LNCaP clone FGC (cell line): ENCODE results near the gene QRSL1.
"Not testable (repeated sequence)": the region's sequence is repeated elsewhere in the genome, so short reads cannot be mapped to it uniquely, and the experiment has no call there.

Source experiments
- DNase-seq: peaks from one replicate; pipeline ENCODE4 v3.0.0-alpha.2; 2011; ENCODE audit warnings: low read depth
- H3K4me3 ChIP-seq: 2 replicates; pipeline ENCODE4 v1.5.1; 2011; ENCODE audit warnings: mild to moderate bottlenecking, low read depth, low read length, control low read depth
- TF ChIP-seq, protein P1 (sequence below): IDR thresholded peaks from 2 replicates; pipeline ENCODE4 v1.5.1; 2012; ENCODE audit warnings: mild to moderate bottlenecking; ENCODE audit not compliant: control insufficient read depth, insufficient read depth; ENCODE audit errors: extremely low read depth

Gene QRSL1

DNA sequence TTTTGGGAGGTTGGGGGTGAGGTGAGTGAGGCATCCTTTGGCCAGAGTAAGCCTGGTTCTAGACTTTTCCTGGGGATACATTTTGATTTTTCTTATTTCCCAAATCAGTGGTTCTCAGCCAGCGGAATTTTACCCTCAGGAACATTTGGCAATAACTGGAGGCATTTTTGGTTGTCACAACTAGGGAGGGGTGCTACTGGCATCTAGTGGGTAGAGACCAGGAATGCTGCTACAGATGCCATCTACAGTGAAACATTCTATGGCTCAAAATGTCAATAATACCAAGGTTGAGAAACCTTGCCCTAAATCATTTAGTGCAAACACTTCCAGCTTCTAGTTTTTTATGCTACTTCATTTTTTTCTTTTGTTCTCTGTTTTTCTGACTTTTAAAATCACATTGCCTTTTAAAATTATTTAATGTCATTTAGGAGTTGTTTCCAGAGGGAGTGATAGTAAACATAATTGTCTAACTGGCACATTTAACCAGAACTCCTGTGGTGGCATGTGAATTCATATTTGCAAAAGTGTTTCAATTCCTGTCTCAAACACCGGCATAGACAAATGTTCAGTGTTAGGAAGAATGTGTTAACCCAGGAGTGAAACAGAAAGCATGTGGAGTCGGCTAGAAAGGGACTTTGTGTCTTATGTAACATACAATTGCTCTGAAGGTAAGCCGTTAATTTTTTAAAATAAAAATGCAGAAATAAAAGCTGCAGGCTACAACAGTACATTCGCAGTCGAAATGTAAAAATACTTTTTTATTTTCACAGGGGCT, 59.0 kb downstream of the QRSL1 start:
- TF ChIP-seq, protein P1, sequence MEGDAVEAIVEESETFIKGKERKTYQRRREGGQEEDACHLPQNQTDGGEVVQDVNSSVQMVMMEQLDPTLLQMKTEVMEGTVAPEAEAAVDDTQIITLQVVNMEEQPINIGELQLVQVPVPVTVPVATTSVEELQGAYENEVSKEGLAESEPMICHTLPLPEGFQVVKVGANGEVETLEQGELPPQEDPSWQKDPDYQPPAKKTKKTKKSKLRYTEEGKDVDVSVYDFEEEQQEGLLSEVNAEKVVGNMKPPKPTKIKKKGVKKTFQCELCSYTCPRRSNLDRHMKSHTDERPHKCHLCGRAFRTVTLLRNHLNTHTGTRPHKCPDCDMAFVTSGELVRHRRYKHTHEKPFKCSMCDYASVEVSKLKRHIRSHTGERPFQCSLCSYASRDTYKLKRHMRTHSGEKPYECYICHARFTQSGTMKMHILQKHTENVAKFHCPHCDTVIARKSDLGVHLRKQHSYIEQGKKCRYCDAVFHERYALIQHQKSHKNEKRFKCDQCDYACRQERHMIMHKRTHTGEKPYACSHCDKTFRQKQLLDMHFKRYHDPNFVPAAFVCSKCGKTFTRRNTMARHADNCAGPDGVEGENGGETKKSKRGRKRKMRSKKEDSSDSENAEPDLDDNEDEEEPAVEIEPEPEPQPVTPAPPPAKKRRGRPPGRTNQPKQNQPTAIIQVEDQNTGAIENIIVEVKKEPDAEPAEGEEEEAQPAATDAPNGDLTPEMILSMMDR, result peak; percentile 25
- no peak for DNase-seq
- no peak overlapping the region for H3K4me3 ChIP-seq

DNA sequence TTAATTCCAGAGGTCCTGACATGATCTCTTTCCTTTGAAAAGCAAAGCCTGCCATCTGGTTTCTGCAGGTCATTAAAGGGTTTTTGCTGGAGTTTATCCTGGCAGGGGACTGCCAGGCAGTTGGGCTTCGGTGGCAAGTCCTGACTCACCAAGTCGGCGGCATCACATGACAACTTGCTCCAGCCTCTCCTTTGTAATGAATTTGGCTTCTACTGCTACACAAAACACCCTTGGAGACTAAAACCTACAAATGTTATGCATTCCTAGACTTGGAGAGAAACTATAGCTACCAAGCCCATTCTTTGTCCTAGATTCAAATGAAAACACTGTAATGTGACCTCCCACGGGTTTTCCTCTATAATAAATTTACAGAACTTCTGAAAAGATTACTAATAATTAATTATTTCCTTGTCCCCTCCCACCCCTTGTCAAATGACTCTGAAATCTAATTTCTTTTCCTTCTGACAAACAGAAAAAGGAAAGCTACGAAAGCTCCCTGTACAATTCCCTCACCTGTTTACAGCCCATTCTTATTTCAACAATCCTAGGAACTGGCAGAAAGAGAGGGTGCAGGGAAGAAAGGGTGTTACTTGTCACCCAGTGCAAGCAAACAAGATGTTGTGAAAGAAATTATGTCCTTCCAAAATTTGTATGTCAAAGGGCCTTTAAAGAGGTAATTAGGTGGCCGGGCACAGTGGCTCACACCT, 62.9 kb downstream of the QRSL1 start:
- TF ChIP-seq, protein P1, result no peak
- no peak overlapping the region for H3K4me3 ChIP-seq
- DNase-seq, result no peak

DNA sequence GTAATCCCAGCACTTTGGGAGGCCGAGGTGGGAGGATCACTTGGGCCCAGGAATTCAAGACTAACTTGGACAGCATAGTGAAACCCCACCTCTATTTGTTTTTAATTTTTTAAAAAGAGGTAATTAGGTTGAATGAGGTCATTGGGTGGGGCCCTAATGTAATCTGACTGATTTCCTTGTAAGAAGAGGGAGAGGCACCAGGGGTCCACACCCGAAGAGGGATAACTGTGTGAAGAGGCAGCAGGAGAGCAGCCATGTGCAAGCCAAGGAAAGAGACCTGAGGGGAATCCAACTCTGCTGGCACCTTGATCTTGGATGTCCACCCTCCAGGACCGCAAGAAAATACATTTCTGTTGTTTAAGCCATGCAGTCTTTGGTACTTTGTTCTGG, 63.4 kb downstream of the QRSL1 start:
- TF ChIP-seq, protein P1, result no peak
- DNase-seq, result no peak
- no peak overlapping the region for H3K4me3 ChIP-seq

DNA sequence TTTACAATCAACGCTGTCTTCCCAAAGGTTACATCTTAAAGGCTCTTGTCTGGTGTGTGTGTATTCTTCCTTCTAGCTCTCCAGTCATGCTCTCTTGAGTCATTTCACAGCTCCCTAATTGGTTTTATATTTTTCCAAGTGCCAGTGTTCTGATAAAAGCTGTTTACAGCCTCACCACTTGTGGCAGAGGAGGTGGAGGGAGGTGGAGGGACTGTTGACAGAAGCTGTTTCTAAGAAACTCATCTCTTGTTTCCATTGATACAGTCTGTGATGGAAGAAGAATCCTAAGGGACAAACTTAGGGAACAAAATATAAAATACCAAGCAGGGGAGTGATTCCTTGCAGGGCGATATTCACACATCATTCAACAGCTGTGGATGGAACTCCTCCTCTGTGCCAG, 64.0 kb downstream of the QRSL1 start:
- TF ChIP-seq, protein P1, result no peak
- DNase-seq, result no peak
- no peak overlapping the region for H3K4me3 ChIP-seq

DNA sequence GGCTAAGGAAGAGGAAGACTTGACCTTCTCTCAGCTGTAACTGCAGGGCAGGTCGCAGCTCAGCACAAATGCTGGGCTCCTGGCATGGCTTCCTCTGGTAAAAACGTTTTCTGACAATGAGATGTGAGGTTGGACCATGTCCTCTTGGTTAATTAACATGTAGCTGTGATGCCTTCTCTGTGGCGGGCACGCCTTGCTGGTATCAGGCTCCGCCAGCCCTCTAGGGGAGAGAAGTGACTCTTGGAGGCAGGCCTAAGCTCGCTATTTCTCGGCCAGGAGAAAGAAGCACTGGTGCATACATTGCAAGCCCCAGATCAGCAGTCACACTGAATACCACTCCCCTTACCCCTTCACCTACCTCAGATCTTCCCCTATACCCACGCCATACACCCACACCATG, 65.0 kb downstream of the QRSL1 start:
- H3K4me3 ChIP-seq, result no peak overlapping the region
- TF ChIP-seq, protein P1, result no peak
- no peak for DNase-seq

DNA sequence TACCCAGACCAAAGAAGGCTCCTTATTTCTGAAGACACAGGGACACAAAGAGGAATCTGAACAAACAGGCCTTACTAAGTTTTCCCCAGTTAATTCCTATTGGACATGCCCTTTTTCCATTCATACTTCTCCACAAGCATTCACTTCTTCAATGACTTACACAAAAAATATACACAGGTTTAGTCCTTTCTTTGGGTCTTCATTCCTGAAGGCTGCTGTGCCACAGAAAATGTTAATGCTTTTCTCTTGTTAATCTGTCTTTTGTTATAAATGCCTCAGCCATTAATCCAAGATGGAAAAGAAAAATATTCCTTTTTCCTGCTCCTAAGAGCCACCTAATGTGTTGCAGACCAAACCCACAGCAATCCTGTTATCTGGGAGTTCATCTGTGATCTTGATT, 71.2 kb downstream of the QRSL1 start:
- TF ChIP-seq, protein P1, result no peak
- H3K4me3 ChIP-seq, result no peak overlapping the region
- no peak for DNase-seq

DNA sequence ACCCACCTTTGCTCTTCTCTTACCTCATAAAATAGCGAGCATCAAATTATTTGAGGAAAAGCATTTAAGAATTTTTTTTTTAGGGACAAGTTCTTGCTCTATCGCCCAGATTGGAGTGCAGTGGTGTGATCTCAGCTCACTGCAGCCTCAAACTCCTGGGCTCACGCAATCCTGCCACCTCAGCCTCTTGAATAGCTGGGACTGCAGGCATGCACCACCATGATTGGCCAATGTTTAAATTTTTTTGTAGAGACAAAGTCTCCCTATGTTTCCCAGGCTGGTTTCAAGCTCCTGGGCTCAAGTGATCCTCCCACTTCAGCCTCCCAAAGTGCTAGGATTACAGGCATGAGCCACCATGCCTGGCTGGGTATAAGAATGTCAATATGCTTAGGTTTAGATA, 71.8 kb downstream of the QRSL1 start:
- DNase-seq, H3K4me3 ChIP-seq: not testable (repeated sequence)
